Measurements from ENCODE around the gene MFN2. TPM values are rescaled to one million over a fixed set of nuclear protein-coding genes. Genes with fewer than 3 reads are reported as not detected.

The MFN2 gene
- total and polyA plus RNA-seq, 9 donors, result 27.8 to 77.0 (median 55.8) TPM

GRCh38 chr1:12028248-12028647 is 48.0 kb downstream of the MFN2 start:
- DNase-seq, result no peak
- Histone ChIP-seq H3K4me3 (no peak overlapping the region), H3K9me3 (no peaks in the 10 kb centered on the region), H3K27ac (no peak overlapping the region), H3K4me1 (ENCODE audit: insufficient read depth) (peaks cover 11% of the 10 kb centered on the region), H3K27me3 (no peaks in the 10 kb centered on the region), H3K36me3 (no peaks in the 10 kb centered on the region)
- WGBS, 3 donors, result 84 to 86% (median 86%) methylated on average over 8 of the region's 8 CpGs
- TF ChIP-seq POLR2A (IDR thresholded peaks at IDR 0.05), result no peak
- no peak for TF ChIP-seq EP300 (IDR thresholded peaks at IDR 0.05)
- no peak for TF ChIP-seq CTCF (IDR thresholded peaks at IDR 0.05)
- intact Hi-C loops (cut with DNase I), result no loop called here

- no peak overlapping the region for H3K27ac ChIP-seq
- H3K4me1 ChIP-seq (ENCODE audit: insufficient read depth), result peaks cover 13% of the 10 kb centered on the region
- intact Hi-C loops (cut with DNase I), result no loop called here
- no peak for DNase-seq
- no peaks in the 10 kb centered on the region for H3K27me3 ChIP-seq
- 91 to 92% (median 92%) methylated on average over 18 to 19 of the region's 19 CpGs for WGBS, 3 donors
- TF ChIP-seq EP300 (IDR thresholded peaks at IDR 0.05), result no peak
- no peak for TF ChIP-seq CTCF (IDR thresholded peaks at IDR 0.05)
- TF ChIP-seq POLR2A (IDR thresholded peaks at IDR 0.05), result no peak
- no peaks in the 10 kb centered on the region for H3K36me3 ChIP-seq
- no peak overlapping the region for H3K4me3 ChIP-seq
- no peaks in the 10 kb centered on the region for H3K9me3 ChIP-seq
These were observed 48.8 kb downstream of the MFN2 start for GRCh38 chr1:12028957-12029511.

GRCh38 chr1:12029720-12030339 is 49.6 kb downstream of the MFN2 start:
- H3K27me3 ChIP-seq, result no peaks in the 10 kb centered on the region
- 87 to 91% (median 87%) methylated on average over 30 to 32 of the region's 32 CpGs for WGBS, 3 donors
- H3K27ac ChIP-seq, result no peak overlapping the region
- no peak overlapping the region for H3K4me3 ChIP-seq
- peaks cover 17% of the 10 kb centered on the region for H3K4me1 ChIP-seq (ENCODE audit: insufficient read depth)
- no peak for DNase-seq
- TF ChIP-seq POLR2A (IDR thresholded peaks at IDR 0.05), result no peak
- TF ChIP-seq CTCF (IDR thresholded peaks at IDR 0.05), result no peak
- no peak for TF ChIP-seq EP300 (IDR thresholded peaks at IDR 0.05)
- H3K9me3 ChIP-seq, result no peaks in the 10 kb centered on the region
- H3K36me3 ChIP-seq, result no peaks in the 10 kb centered on the region
- intact Hi-C loops (cut with DNase I), result no loop called here

GRCh38 chr1:12031039-12031980 is 51.1 kb downstream of the MFN2 start:
- 43 to 53% (median 49%) methylated on average over 17 to 20 of the region's 20 CpGs for WGBS, 3 donors
- H3K4me3 ChIP-seq, result no peak overlapping the region
- DNase-seq, result peak; percentile 56 to 66 (median 59)
- H3K4me1 ChIP-seq (ENCODE audit: insufficient read depth), result peaks cover 17% of the 10 kb centered on the region
- H3K9me3 ChIP-seq, result no peaks in the 10 kb centered on the region
- H3K27me3 ChIP-seq, result no peaks in the 10 kb centered on the region
- H3K27ac ChIP-seq, result peak overlapping the region; percentile 0 to 53
- no peaks in the 10 kb centered on the region for H3K36me3 ChIP-seq
- intact Hi-C loops (cut with DNase I), result no loop called here
- TF ChIP-seq EP300 (IDR thresholded peaks at IDR 0.05) (no peak), POLR2A (IDR thresholded peaks at IDR 0.05) (no peak), CTCF (IDR thresholded peaks at IDR 0.05) (peak in 2 of 3 donors; percentile 20 to 38)
